GM10847 (cell line): ENCODE results near the gene SLC25A13.

Experiments used
- POLR2A ChIP-seq: IDR thresholded peaks from 2 replicates; pipeline ENCODE4 v1.6.1; 2011; ENCODE audit not compliant: insufficient read length; ENCODE audit errors: extremely low read depth

SLC25A13 gene

GRCh38 chr7:96328016-96328415, 6.1 kb upstream of the SLC25A13 start:
- no peak for TF ChIP-seq POLR2A

DNA sequence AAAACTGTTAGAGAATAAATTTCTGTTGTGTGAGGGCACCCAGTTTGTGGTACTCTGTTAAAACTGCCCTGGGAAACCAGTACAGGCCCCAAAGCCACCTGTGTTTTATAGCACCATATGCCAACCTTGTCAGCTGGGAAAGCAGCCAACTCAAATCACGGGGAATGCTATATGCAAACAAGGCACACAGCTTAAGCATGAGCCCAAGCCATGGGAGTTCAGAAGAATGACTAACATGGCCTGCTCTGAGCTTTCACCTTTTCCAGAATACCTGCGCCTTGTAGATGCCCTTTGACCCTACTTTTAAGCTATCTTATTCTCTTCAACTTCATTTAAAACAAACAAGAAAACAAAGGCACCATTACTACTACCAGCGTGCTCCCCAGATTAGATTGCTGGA, 5.5 kb upstream of the SLC25A13 start:
- TF ChIP-seq POLR2A: no peak

DNA sequence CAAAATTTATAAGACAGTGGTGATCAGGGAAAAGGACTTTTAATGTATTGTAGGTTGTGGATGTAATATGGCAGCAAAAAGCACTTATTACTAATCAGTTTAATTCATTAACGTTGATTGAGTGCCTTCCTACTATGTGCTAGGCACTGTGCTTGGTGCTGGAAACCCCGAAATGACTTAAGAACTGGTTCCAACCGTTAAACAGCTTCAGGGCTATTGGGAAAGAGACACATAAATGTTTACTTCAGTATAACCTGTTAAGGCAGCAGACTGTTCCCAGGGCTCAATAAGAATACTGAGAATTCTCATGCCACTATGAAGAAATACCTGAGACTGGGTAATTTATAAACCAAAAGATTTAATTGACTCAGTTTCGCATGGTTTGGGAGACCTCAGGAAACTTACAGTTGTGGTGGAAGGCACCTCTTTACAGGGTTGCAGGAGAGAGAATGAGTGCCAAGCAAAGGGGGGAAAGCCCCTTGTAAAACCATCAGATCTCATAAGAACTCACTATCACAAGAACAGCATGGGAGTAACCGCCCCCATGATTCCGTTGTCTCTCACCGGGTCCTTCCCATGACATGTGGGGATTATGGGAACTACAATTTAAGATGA, 1.1 kb upstream of the SLC25A13 start:
- no peak for TF ChIP-seq POLR2A

DNA sequence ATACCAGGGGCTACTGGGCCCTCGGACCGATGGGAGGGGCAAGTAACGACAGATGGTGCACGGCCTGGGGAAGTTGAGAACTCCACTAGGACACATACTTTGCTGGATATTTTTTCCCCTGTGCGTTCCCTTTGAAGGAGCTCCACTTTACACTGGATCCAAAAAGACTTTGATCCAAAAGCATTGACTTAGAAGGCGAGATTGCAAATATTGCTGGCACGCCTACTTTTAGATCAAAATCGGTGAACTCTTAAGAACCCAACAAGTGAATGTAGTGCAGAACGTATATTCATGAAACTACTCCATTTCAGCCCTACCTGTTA, 436 bp upstream of the SLC25A13 start:
- no peak for TF ChIP-seq POLR2A

- peak; percentile 29 for TF ChIP-seq POLR2A
These were observed 754 bp downstream of the SLC25A13 start for GRCh38 chr7:96321031-96321657.

DNA sequence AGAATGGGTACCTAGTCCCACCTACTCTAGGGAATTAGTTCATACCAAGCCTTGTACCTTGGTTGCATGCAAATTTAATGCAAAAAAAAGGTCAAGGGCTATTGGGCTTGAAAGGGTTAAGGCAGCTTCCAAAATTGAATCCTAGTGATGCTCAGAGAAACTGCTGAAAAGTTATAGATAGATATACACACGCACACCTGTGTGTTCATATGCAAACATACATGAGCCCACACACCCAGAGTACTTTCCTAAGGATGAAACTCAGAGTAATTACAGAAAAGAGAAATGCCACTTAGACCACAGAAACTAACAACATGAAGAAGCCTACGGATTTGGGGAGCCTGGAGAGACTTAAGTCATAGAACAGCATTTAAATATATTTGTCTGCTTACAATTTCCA, 1.5 kb downstream of the SLC25A13 start:
- TF ChIP-seq POLR2A: no peak

DNA sequence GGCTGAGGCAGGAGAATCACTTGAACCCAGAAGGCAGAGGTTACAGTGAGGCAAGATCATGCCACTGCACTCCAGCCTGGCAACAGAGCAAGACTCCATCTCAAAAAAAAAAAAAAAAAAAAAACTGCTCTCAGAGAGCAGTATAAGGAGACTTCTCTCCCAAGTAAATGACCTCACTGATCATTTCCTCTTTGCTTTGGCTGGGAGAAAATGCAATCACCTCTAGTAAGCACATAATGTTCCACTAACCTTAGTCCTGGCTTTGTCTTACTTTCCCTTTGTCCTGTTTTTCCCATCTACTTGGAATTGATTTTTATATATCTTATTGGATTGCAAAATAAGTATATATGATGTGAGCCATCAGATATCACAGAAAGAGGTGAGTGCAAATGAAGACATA, 2.5 kb downstream of the SLC25A13 start:
- no peak for TF ChIP-seq POLR2A

DNA sequence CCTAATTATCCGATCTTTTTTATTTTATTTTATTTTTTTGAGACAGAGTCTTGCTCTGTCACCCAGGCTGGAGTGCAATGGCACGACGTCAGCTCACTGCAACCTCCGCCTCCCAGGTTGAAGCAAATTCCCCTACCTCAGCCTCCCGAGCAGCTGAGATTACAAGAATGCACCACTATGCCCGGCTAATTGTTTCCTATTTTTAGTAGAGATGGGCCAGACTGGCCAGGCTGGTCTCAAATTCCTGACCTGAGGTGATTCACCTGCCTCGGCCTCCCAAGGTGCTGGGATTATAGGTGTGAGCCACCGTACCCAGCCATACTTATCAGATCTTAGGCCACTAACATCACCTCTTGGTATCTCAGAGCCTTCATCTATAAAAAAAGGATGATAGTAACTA, 4.9 kb downstream of the SLC25A13 start:
- TF ChIP-seq POLR2A: no peak

DNA sequence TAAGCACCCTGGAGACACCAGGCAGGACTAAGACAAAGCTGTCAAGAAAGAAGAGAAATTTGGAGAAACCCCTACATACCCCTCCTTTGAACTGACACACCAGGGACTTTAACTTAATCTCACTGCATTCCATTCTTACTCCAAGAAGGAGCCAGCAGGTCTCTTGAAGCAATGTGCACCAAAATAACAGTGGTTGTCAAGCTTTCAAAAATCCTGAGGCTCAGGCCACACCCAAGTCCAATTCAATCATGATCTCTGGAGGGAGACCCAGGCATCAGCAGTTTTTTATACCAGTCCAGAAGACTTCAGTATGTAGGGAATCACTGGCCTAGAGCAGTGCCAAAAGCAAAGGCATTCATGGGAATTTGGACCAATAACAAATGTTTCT, 6.8 kb downstream of the SLC25A13 start:
- no peak for TF ChIP-seq POLR2A

DNA sequence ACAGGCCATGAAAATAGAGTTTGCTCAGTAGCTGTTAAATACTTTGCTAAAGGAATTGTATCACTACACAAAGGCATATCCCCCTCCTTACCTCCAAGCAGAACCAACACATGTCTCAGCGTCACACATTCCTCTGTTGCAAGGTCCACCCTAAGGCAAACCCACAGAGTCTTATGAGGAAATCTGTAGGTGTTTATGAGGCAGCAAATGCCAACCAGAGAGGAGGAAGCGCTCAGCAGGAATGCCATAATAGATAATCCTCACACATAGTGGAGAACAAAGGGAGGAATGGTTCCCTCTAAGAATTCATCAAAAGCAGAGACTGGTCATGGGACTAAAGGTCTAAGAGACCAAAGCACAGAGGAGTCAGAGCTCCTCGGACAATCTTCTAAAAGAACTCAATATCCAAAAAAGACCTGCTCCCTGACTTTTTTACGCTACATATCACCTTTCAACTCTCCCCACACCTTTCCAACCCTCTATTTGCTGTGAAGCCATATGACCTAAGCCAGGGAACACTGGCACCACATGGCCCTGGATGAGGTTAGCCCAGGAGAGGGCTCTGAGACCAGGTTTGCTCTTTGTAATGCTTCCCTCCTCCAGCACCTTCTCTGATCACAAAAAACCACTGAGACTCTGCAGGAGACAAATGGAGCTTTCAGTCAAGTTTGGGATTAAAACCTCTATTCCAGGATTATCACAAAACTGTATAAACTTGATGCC, 7.3 kb downstream of the SLC25A13 start:
- TF ChIP-seq POLR2A: no peak

DNA sequence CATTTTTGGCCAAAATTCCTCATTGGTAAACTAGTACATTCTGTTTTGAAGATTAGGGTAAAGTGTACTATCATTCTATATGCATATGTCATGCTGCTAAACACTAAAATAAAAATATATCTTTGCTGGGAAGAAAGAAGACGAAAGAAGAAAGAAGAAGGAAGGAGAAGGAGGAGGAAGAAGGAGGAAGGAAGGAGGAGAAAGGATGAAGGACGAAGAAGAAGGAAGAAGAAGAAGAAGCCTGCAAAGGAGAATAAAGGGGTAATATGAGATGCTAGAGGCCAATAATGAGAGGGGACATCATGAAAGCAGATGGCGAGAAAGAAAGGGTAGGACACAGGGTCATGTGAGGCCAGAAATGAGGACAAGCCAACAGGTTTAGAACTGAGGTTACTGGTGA, 8.0 kb downstream of the SLC25A13 start:
- no peak for TF ChIP-seq POLR2A

DNA sequence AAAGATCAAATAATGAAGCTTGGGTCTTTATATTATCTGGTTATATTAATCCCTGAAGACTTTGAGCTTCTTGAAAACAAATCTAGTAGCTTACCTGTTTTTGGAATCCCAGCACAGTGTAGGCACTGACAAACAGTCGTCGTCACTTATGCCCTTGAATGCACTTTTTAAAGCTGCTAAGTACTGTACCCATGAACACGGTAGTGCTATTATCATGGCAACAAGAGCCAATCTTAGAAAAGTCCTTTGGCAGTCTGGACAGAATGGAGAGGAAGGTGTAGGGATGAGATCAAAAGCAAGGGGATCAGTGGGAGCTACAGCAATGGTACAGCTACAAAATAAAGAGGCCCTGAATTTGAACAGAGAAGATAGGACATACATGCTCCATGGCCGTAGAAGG, 9.4 kb downstream of the SLC25A13 start:
- TF ChIP-seq POLR2A: no peak

GRCh38 chr7:96311967-96312366, 9.9 kb downstream of the SLC25A13 start:
- TF ChIP-seq POLR2A: no peak

GRCh38 chr7:96310110-96310509, 11.8 kb downstream of the SLC25A13 start:
- no peak for TF ChIP-seq POLR2A

GRCh38 chr7:96308950-96309263, 13.0 kb downstream of the SLC25A13 start:
- TF ChIP-seq POLR2A: no peak

GRCh38 chr7:96308253-96308949, 13.5 kb downstream of the SLC25A13 start:
- TF ChIP-seq POLR2A: no peak
